ENCODE results near the gene LRRC43. TPM values are rescaled to one million over a fixed set of nuclear protein-coding genes. Genes with fewer than 3 reads are reported as not detected.

LRRC43 gene
- total RNA-seq, 1 experiment from 2014 or later = 0.61 TPM

DNA sequence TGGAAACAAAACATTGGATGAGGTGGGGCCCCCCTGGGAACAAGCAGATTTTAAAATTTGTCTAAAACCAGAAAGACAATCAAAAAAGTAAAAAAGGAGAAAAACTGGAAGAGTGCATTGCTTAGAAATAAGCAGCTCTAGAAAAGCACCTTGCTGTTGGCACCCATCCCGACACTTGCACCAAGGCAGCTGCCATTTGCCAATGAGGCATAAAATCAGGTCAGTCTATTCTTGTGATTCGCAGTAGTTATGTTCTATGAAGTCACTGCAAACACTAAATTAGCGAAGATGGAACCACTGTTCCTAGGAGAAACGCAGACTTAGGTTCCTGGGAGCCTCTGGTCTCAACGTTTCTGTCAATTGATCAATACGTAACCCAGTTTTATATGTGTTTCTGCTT is 67.1 kb downstream of the LRRC43 start:
- no peak overlapping the region for H3K4me3 ChIP-seq
- H3K4me1 ChIP-seq = no peaks in the 10 kb centered on the region
- no peak overlapping the region for H3K27ac ChIP-seq
- no peak for DNase-seq
- H3K27me3 ChIP-seq = no peaks in the 10 kb centered on the region
- no peaks in the 10 kb centered on the region for H3K9me3 ChIP-seq (replicated peaks)
- peaks cover 3% of the 10 kb centered on the region; the same call in 1 of the 2 replicates for H3K36me3 ChIP-seq

DNA sequence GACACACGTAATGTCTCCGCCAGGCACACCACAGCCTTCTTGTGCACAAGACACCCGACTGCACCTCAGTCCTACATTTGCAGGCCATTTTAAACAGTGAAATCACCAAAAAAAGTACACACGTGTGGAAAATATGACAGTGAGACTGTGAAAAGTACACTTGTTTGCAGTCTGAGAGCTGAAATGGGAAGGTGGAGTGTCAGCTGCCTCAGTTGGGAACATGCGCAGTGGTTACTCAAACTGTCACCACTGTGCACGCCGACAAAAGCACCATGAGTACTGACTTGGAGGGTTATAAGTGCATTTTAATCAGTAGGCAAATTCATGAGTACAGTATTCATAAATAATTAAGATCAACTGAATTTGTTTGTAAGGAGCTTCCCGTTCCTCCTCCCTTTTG is 67.6 kb downstream of the LRRC43 start:
- peaks cover 3% of the 10 kb centered on the region; the same call in 1 of the 2 replicates for H3K36me3 ChIP-seq
- no peaks in the 10 kb centered on the region for H3K4me1 ChIP-seq
- H3K9me3 ChIP-seq (replicated peaks) = no peaks in the 10 kb centered on the region
- no peak overlapping the region for H3K27ac ChIP-seq
- H3K27me3 ChIP-seq = no peaks in the 10 kb centered on the region
- H3K4me3 ChIP-seq = no peak overlapping the region
- no peak for DNase-seq

Other genes starting within 250 kb of the LRRC43 start
- gene BCL7A, start 161.2 kb upstream of the LRRC43 start, total RNA-seq (2014; rRNA removed; shearing (Covaris generic)) = 11.1 and 14.4 TPM in 2 replicates
- 21.1 and 23.2 TPM in 2 replicates for gene MLXIP, start 104.4 kb upstream of the LRRC43 start, total RNA-seq (2014; rRNA removed; shearing (Covaris generic))
- not detected in 2 replicates for gene IL31, start 8.9 kb upstream of the LRRC43 start, total RNA-seq (2014; rRNA removed; shearing (Covaris generic))
- 0.26 TPM in 1 of 2 replicates, not detected in the other for gene B3GNT4, start 20.6 kb downstream of the LRRC43 start, total RNA-seq (2014; rRNA removed; shearing (Covaris generic))
- 61.6 and 64.0 TPM in 2 replicates for gene DIABLO, start 42.9 kb downstream of the LRRC43 start, total RNA-seq (2014; rRNA removed; shearing (Covaris generic))
- 24.2 and 25.4 TPM in 2 replicates for gene VPS33A, start 83.4 kb downstream of the LRRC43 start, total RNA-seq (2014; rRNA removed; shearing (Covaris generic))
- 17.2 and 18.0 TPM in 2 replicates for gene CLIP1, start 239.5 kb downstream of the LRRC43 start, total RNA-seq (2014; rRNA removed; shearing (Covaris generic))